HCT116 (cell line): ENCODE measurements around the gene U2AF1L4. TPM values are rescaled to one million over a fixed set of nuclear protein-coding genes. Genes with fewer than 3 reads are reported as not detected.

Experiments
- ATAC-seq: fragments of 200-7000 bp; cut with Tn5 transposase; 2 replicates; pipeline ENCODE4 v1.9.1; 2020; ENCODE audit warnings: mild to moderate bottlenecking, moderate library complexity
- BruUV-seq: library from RNA; stranded (reverse); fragments of 400-500 nt; replicated peaks from 2 replicates; lab custom pipeline; 2021; lab: Mats Ljungman, UMichigan
- CTCF ChIA-PET: fragments of 300-600 bp; sonication (Branson Sonifier 250); formaldehyde crosslinking; loops from one replicate; lab custom pipeline; 2021; ENCODE audit warnings: antibody characterized with exemption; lab: Charles Lee
- POLR2A ChIA-PET: fragments of 300-600, 350-600 bp; sonication (Branson Sonifier 250); formaldehyde crosslinking; loops from one replicate; lab custom pipeline; 2021; ENCODE audit warnings: antibody characterized with exemption; lab: Charles Lee
- RAD21 ChIA-PET, 2 experiments: fragments of 300-600 bp; sonication (Branson Sonifier 250); formaldehyde crosslinking; loops; one replicate each; lab custom pipeline; 2023; ENCODE audit warnings: low total read pairs in 2 of 2; ENCODE audit not compliant: uncharacterized antibody in 2 of 2, unreplicated experiment in 2 of 2, low non-redundant PET in 1 of 2; lab: Charles Lee
- DNase-seq: peaks from one replicate; pipeline ENCODE4 v3.0.0-alpha.2; 2010; ENCODE audit warnings: low read depth, low spot score
- H2AFZ ChIP-seq: fragments of 200-600 bp; shearing (Covaris generic), sonication (generic); 2 replicates; pipeline ENCODE4 v1.6.1; 2017; ENCODE audit warnings: low read depth, mixed run types, mixed read lengths, antibody characterized with exemption, low read length; ENCODE audit not compliant: poor library complexity, severe bottlenecking
- H3K27ac ChIP-seq: 2 replicates; pipeline ENCODE4 v1.5.1; 2012; ENCODE audit warnings: low read depth, low read length
- H3K27me3 ChIP-seq: fragments of 200-600 bp; sonication (generic); 2 replicates; pipeline ENCODE4 v1.6.1; 2016; ENCODE audit warnings: mixed run types, low read length, mixed read lengths; ENCODE audit not compliant: insufficient read depth
- H3K36me3 ChIP-seq, 2 experiments: fragments of 200-500 bp in 1 of 2; fragments of 200-600 bp in 1 of 2; sonication (Bioruptor generic) in 1 of 2; sonication (generic) in 1 of 2; 2 replicates each; pipeline versions ENCODE4 v1.5.1 to v1.6.1; 2014 to 2016; ENCODE audit warnings: low read length in 2 of 2, inconsistent platforms in 1 of 2, mixed read lengths in 1 of 2, mixed run types in 1 of 2; ENCODE audit not compliant: insufficient read depth in 2 of 2, control insufficient read depth in 1 of 2
- H3K4me1 ChIP-seq, 2 experiments: fragments of 200-600 bp in 1 of 2; sonication (generic) in 1 of 2; 2 replicates each; pipeline versions ENCODE4 v1.5.1 to v1.6.1; 2012 to 2017; ENCODE audit warnings: low read length in 2 of 2, inconsistent platforms in 1 of 2, mild to moderate bottlenecking in 1 of 2, mixed read lengths in 1 of 2, mixed run types in 1 of 2, moderate library complexity in 1 of 2; ENCODE audit not compliant: insufficient read depth in 2 of 2, control insufficient read depth in 1 of 2
- H3K4me2 ChIP-seq: fragments of 200-600 bp; sonication (generic); 2 replicates; pipeline ENCODE4 v1.6.1; 2017; ENCODE audit warnings: mixed run types, low read length, mixed read lengths
- H3K4me3 ChIP-seq, 2 experiments: fragments of 200-600 bp in 1 of 2; sonication (generic) in 1 of 2; replicated peaks in 1 of 2; 2 replicates each; pipeline ENCODE4 v1.5.1; 2011 to 2016; ENCODE audit warnings: low read length in 2 of 2, control low read depth in 1 of 2, low read depth in 1 of 2, mild to moderate bottlenecking in 1 of 2, mixed read lengths in 1 of 2, mixed run types in 1 of 2
- H3K79me2 ChIP-seq: fragments of 200-600 bp; sonication (generic); 2 replicates; pipeline ENCODE4 v1.6.1; 2017; ENCODE audit warnings: mild to moderate bottlenecking, mixed run types, low read length, moderate library complexity, mixed read lengths; ENCODE audit not compliant: insufficient read depth
- H3K9ac ChIP-seq: fragments of 200-600 bp; sonication (generic); 2 replicates; pipeline ENCODE4 v1.6.1; 2016; ENCODE audit warnings: low read length, mixed read lengths
- H3K9me2 ChIP-seq: fragments of 200-600 bp; sonication (generic), shearing (Covaris generic); 2 replicates; pipeline ENCODE4 v1.6.1; 2017; ENCODE audit warnings: mixed run types, mild to moderate bottlenecking, moderate library complexity; ENCODE audit not compliant: insufficient read depth
- H3K9me3 ChIP-seq, 2 experiments: fragments of 200-500 bp in 1 of 2; fragments of 200-600 bp in 1 of 2; sonication (Bioruptor generic) in 1 of 2; sonication (generic) in 1 of 2; 2 replicates each; pipeline ENCODE4 v1.6.1; 2014 to 2017; ENCODE audit warnings: low read length in 2 of 2, mixed read lengths in 2 of 2, inconsistent platforms in 1 of 2, low read depth in 1 of 2, mild to moderate bottlenecking in 1 of 2, mixed run types in 1 of 2, moderate library complexity in 1 of 2; ENCODE audit not compliant: control insufficient read depth in 1 of 2, insufficient read depth in 1 of 2
- H4K20me1 ChIP-seq: fragments of 200-600 bp; sonication (generic), shearing (Covaris generic); 2 replicates; pipeline ENCODE4 v1.6.1; 2017; ENCODE audit warnings: mixed run types, mild to moderate bottlenecking, moderate library complexity; ENCODE audit not compliant: insufficient read depth
- CBX3 ChIP-seq: IDR thresholded peaks from 2 replicates; pipeline ENCODE4 v1.6.1; 2012; ENCODE audit warnings: low read depth
- CEBPB ChIP-seq: IDR thresholded peaks from 2 replicates; pipeline ENCODE4 v1.6.1; 2012; ENCODE audit warnings: low read depth
- EGR1 ChIP-seq: IDR thresholded peaks from 2 replicates; pipeline ENCODE4 v1.6.1; 2012; ENCODE audit warnings: low read depth
- ELF1 ChIP-seq: IDR thresholded peaks from 2 replicates; pipeline ENCODE4 v1.6.1; 2012; ENCODE audit warnings: low read depth, borderline replicate concordance
- EZH2 ChIP-seq: fragments of 200-600 bp; sonication (generic); IDR thresholded peaks from 2 replicates; pipeline ENCODE4 v1.6.1; 2017; ENCODE audit warnings: antibody characterized with exemption, mixed run types
- EZH2phosphoT487 ChIP-seq: fragments of 200-600 bp; IDR thresholded peaks from 2 replicates; pipeline ENCODE4 v1.6.1; 2018; ENCODE audit warnings: antibody characterized with exemption, borderline replicate concordance
- POLR2AphosphoS5 ChIP-seq: IDR thresholded peaks from 2 replicates; pipeline ENCODE4 v1.6.1; 2011; ENCODE audit warnings: mild to moderate bottlenecking, low read depth, low read length, moderate library complexity
- SIN3A ChIP-seq: IDR thresholded peaks from 2 replicates; pipeline ENCODE4 v1.6.1; 2012; ENCODE audit warnings: low read depth
- SRF ChIP-seq: IDR thresholded peaks from 2 replicates; pipeline ENCODE4 v1.6.1; 2012; ENCODE audit warnings: low read depth
- TCF7L2 ChIP-seq: IDR thresholded peaks from 2 replicates; pipeline ENCODE4 v1.7.0; 2011; ENCODE audit warnings: borderline replicate concordance, inconsistent platforms; ENCODE audit not compliant: insufficient read depth, insufficient read length; ENCODE audit errors: extremely low read depth
- YY1 ChIP-seq: IDR thresholded peaks from 2 replicates; pipeline ENCODE4 v1.6.1; 2011; ENCODE audit warnings: low read length, low read depth, moderate library complexity, mild to moderate bottlenecking; ENCODE audit not compliant: insufficient replicate concordance; ENCODE audit errors: extremely low read depth
- ZBTB33 ChIP-seq: IDR thresholded peaks from 2 replicates; pipeline ENCODE4 v1.6.1; 2011; ENCODE audit warnings: mild to moderate bottlenecking, low read length, moderate library complexity; ENCODE audit not compliant: insufficient replicate concordance; ENCODE audit errors: extremely low read depth
- ZNF274 ChIP-seq: fragments of 200-500 bp; sonication (Bioruptor generic); IDR thresholded peaks from 2 replicates; pipeline ENCODE4 v1.6.1; 2014; ENCODE audit warnings: mild to moderate bottlenecking, low read depth, low read length, inconsistent platforms
- intact Hi-C: fragments of 100-400 bp; cut with micrococcal nuclease; formaldehyde crosslinking; loops from 2 replicates; pipeline ENCODE4 v1.10.0; 2022
- total RNA-seq: library from RNA; stranded (reverse); gene quantifications from one replicate; pipeline ENCODE4 v1.2.1, GENCODE V29; 2021; ENCODE audit not compliant: unreplicated experiment
- TF ChIP-seq, protein P1 (sequence below), 3 experiments: fragments of 200-600 bp in 1 of 3; sonication (generic) in 1 of 3; IDR thresholded peaks in 2 of 3; conservative IDR thresholded peaks in 1 of 3; 2 replicates each; pipeline ENCODE4 v1.5.1; 2012 to 2017; ENCODE audit warnings: low read depth in 2 of 3, low read length in 2 of 3, antibody characterized with exemption in 1 of 3, borderline replicate concordance in 1 of 3, control low read depth in 1 of 3, mild to moderate bottlenecking in 1 of 3, mixed read lengths in 1 of 3, mixed run types in 1 of 3, moderate library complexity in 1 of 3; ENCODE audit not compliant: insufficient read depth in 1 of 3
- TF ChIP-seq, protein P2 (sequence below): IDR thresholded peaks from 2 replicates; pipeline ENCODE4 v1.6.1; 2012

The U2AF1L4 gene
- total RNA-seq, 1 experiment from 2014 or later = 15.6 TPM

DNA sequence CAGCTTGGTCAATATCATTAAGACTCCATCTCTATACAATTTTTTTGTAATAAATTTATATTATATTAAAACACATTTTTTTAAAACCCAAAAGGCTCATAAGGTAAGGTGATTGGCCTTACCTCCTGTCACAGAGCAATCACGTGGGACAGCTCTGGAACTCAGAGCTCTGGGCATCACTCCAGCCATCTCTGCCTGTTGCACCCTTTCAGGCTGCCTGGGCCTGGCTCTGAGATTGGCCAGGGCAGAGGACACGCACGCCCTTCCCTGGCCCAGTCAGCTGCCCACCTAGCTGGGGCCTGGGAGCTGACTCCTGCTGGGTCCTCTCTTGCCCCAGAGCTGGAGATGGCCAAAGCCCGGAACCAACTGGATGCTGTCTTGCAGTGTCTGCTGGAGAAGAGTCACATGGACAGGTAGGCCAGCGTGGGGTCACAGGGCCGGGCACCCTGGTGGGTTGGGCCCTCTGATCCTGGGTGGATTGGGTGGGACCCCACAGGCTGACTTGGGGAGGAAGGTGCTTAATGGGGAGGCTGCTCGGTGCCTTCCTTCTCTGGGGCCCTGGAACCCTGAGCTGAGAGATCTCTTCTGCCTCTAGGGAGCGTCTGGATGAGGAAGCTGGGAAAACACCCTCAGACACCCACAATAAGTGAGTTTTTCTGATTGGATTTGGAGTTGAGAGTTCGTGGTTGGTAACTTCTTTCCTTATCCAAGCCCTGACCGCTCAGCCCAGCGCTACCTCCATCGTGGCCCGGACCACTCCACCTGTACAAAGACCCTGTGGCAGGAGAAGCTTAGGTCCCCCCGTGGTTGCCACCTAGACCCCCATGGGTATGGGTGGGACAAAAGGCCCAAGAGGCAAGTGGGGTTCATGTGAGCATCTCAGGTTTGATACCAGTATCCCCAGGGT lies 6.9 kb upstream of the U2AF1L4 start:
- Histone ChIP-seq H3K4me1 (peaks cover 9 to 17% of the 10 kb centered on the region in 2 experiments), H4K20me1 (no peaks in the 10 kb centered on the region), H3K9me3 (no peaks in the 10 kb centered on the region), H3K27ac (no peak overlapping the region), H3K79me2 (peaks cover 5% of the 10 kb centered on the region; the same call in 1 of the 2 replicates), H3K4me2 (no peak overlapping the region), H2AFZ (no peak overlapping the region), H3K9me2 (no peaks in the 10 kb centered on the region), H3K27me3 (no peaks in the 10 kb centered on the region), H3K4me3 (no peak overlapping the region), H3K36me3 (no peaks in the 10 kb centered on the region; a peak in 2 of 4 replicates), H3K9ac (no peak overlapping the region)
- ATAC-seq (no peak), DNase-seq (no peak)
- ChIA-PET CTCF (no interaction called here), POLR2A (no interaction called here), RAD21 (no interaction called here)
- no peak for TF ChIP-seq POLR2AphosphoS5
- TF ChIP-seq YY1 = no peak
- intact Hi-C loops = no loop called here
- BruUV-seq = no TSS peak

DNA sequence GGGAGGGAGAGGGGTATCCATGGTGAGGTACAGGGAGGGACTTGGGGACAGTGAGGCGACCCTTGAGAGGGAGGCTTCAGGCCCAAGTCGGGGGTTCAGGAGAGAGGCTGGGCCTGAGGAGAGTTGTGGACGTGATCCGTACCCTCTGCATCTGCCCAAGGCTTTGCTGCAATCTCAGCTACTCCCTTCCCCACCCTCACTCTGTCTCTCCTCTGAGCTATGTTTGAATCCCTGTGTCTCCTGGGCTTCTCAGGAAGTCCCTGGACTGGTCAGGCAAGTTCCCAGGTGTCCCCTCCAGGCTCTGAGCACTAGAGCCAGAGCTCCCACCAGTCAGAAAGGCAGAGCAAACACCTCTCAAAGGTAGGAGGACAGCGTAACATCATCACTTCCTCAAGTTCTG lies 4.9 kb upstream of the U2AF1L4 start:
- H3K9me3 ChIP-seq = no peaks in the 10 kb centered on the region
- H3K27me3 ChIP-seq = no peaks in the 10 kb centered on the region
- peak overlapping the region; percentile 32; the same call in 1 of the 2 replicates for H3K4me2 ChIP-seq
- peaks cover 19% of the 10 kb centered on the region for H3K79me2 ChIP-seq
- H2AFZ ChIP-seq = no peak overlapping the region
- ChIA-PET RAD21 (interaction anchor here in 1 of 2 experiments (0.5 kb wide), 1 partner anchor 95 kb away, joined by 5 read pairs; no protein-coding TSS in a partner anchor), POLR2A (no interaction called here), CTCF (no interaction called here)
- H3K4me3 ChIP-seq = no peak overlapping the region
- H3K36me3 ChIP-seq = no peaks in the 10 kb centered on the region; a peak in 2 of 4 replicates
- no peaks in the 10 kb centered on the region for H4K20me1 ChIP-seq
- no peak for DNase-seq
- H3K9ac ChIP-seq = no peak overlapping the region
- intact Hi-C loops = no loop called here
- H3K4me1 ChIP-seq = peaks cover 15 to 19% of the 10 kb centered on the region in 2 experiments
- no peak overlapping the region for H3K27ac ChIP-seq
- BruUV-seq = no TSS peak
- ATAC-seq = no peak
- no peaks in the 10 kb centered on the region for H3K9me2 ChIP-seq
- TF ChIP-seq TCF7L2 (no peak), ELF1 (no peak), ZBTB33 (no peak), CEBPB (no peak), ZNF274 (no peak), EZH2phosphoT487 (no peak), EGR1 (no peak), CBX3 (no peak), EZH2 (no peak), SRF (no peak), SIN3A (no peak)
- TF ChIP-seq, protein P1, sequence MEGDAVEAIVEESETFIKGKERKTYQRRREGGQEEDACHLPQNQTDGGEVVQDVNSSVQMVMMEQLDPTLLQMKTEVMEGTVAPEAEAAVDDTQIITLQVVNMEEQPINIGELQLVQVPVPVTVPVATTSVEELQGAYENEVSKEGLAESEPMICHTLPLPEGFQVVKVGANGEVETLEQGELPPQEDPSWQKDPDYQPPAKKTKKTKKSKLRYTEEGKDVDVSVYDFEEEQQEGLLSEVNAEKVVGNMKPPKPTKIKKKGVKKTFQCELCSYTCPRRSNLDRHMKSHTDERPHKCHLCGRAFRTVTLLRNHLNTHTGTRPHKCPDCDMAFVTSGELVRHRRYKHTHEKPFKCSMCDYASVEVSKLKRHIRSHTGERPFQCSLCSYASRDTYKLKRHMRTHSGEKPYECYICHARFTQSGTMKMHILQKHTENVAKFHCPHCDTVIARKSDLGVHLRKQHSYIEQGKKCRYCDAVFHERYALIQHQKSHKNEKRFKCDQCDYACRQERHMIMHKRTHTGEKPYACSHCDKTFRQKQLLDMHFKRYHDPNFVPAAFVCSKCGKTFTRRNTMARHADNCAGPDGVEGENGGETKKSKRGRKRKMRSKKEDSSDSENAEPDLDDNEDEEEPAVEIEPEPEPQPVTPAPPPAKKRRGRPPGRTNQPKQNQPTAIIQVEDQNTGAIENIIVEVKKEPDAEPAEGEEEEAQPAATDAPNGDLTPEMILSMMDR (IDR thresholded peaks at IDR 0.05 in 2 of 3, conservative IDR thresholded peaks at IDR 0.05 in 1 of 3; ENCODE audit: borderline replicate concordance in 1 of 3, insufficient read depth in 1 of 3, low read depth in 2 of 3, low read length in 2 of 3) = no peak
- TF ChIP-seq, protein P2, sequence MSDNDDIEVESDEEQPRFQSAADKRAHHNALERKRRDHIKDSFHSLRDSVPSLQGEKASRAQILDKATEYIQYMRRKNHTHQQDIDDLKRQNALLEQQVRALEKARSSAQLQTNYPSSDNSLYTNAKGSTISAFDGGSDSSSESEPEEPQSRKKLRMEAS = no peak
